GM20000 (cell line): Measurements from ENCODE around the gene SERPINE1.
"Not testable (repeated sequence)": the region's sequence is repeated elsewhere in the genome, so short reads cannot be mapped to it uniquely, and the experiment has no call there.

ENCODE experiments used
- DNase-seq: peaks from one replicate; pipeline ENCODE4 v3.0.0; 2012; ENCODE audit warnings: low spot score
- CTCF ChIP-seq: IDR thresholded peaks from 2 replicates; pipeline ENCODE4 v1.5.1; 2012; ENCODE audit warnings: mild to moderate bottlenecking, control low read depth; ENCODE audit errors: extremely low read depth, missing control alignments

SERPINE1 gene

GRCh38 chr7:101112233-101112632, 14.7 kb upstream of the SERPINE1 start:
- no peak for DNase-seq
- no peak for TF ChIP-seq CTCF

GRCh38 chr7:101113140-101113539, 13.8 kb upstream of the SERPINE1 start:
- not testable (repeated sequence) for DNase-seq

GRCh38 chr7:101113836-101114235, 13.1 kb upstream of the SERPINE1 start:
- no peak for TF ChIP-seq CTCF
- no peak for DNase-seq

GRCh38 chr7:101114492-101114891, 12.4 kb upstream of the SERPINE1 start:
- no peak for TF ChIP-seq CTCF

GRCh38 chr7:101115215-101115614, 11.7 kb upstream of the SERPINE1 start:
- TF ChIP-seq CTCF: no peak
- DNase-seq: no peak

More at GRCh38 chr7:101114492-101114891, 12.4 kb upstream of the SERPINE1 start:
- DNase-seq: no peak

- DNase-seq: no peak
- TF ChIP-seq CTCF: no peak
Observed at GRCh38 chr7:101116898-101117297, 10.0 kb upstream of the SERPINE1 start.

- no peak for TF ChIP-seq CTCF
- no peak for DNase-seq
Observed at GRCh38 chr7:101118856-101119255, 8.0 kb upstream of the SERPINE1 start.

GRCh38 chr7:101119876-101120275, 7.0 kb upstream of the SERPINE1 start:
- no peak for DNase-seq

More at GRCh38 chr7:101119876-101120275, 7.0 kb upstream of the SERPINE1 start:
- no peak for TF ChIP-seq CTCF
